Measurements from ENCODE around the gene SERPINE1. TPM values are rescaled to one million over a fixed set of nuclear protein-coding genes. Genes with fewer than 3 reads are reported as not detected.
"Not testable (repeated sequence)": the region's sequence is repeated elsewhere in the genome, so short reads cannot be mapped to it uniquely, and the experiment has no call there.

SERPINE1 gene
- total RNA-seq, 1 experiment from 2014 or later, result 370 TPM

GRCh38 chr7:101104193-101104713 lies 22.7 kb upstream of the SERPINE1 start:
- in situ Hi-C loops (cut with HindIII; ENCODE audit: low pct_unique_long_range_greater_than_20kb, low sequenced_read_pairs) (no loop called here), intact Hi-C loops (cut with micrococcal nuclease; ENCODE audit: unreplicated experiment) (no loop called here)
- DNase-seq (ENCODE audit: low read depth, low spot score) (no peak), ATAC-seq (no peak)
- H3K27ac ChIP-seq (ENCODE audit: low read length), result peak overlapping the region; percentile 74
- no peaks in the 10 kb centered on the region for H3K9me3 ChIP-seq (ENCODE audit: control insufficient read depth, insufficient read depth, low read depth, low read length)
- no peaks in the 10 kb centered on the region for H3K36me3 ChIP-seq (ENCODE audit: control insufficient read depth, insufficient read depth, low read length)
- CTCF ChIA-PET, result interaction anchor here (0.5 to 1.3 kb wide), 3 partner anchors 10 to 52 kb away, joined by 3 to 7 read pairs (median 5); no protein-coding TSS in a partner anchor
- no peaks in the 10 kb centered on the region for H3K27me3 ChIP-seq (ENCODE audit: control insufficient read depth, insufficient read depth, low read length)
- BruUV-seq (replicated peaks), result no TSS peak
- POLR2A ChIA-PET, result no interaction called here
- TF ChIP-seq TCF7L2 (IDR thresholded peaks at IDR 0.05; ENCODE audit: low read depth, low read length) (peak; percentile 71), CTCF (IDR thresholded peaks at IDR 0.05) (no peak), SIN3A (IDR thresholded peaks at IDR 0.05; ENCODE audit: borderline replicate concordance, insufficient read depth, low read depth, low read length) (no peak)
- H3K4me1 ChIP-seq (ENCODE audit: control insufficient read depth, insufficient read depth, low read length), result peaks cover 59% of the 10 kb centered on the region
- H3K4me3 ChIP-seq (ENCODE audit: low read depth in 2 of 2, low read length in 2 of 2), result no peak overlapping the region

GRCh38 chr7:101104799-101105198 lies 22.1 kb upstream of the SERPINE1 start:
- ChIA-PET POLR2A (no interaction called here), CTCF (interaction anchor here (0.6 to 1.3 kb wide), 2 partner anchors 10 to 36 kb away, joined by 3 to 7 read pairs; no protein-coding TSS in a partner anchor)
- intact Hi-C loops (cut with micrococcal nuclease; ENCODE audit: unreplicated experiment) (no loop called here), in situ Hi-C loops (cut with HindIII; ENCODE audit: low pct_unique_long_range_greater_than_20kb, low sequenced_read_pairs) (no loop called here)
- TF ChIP-seq TCF7L2 (IDR thresholded peaks at IDR 0.05; ENCODE audit: low read depth, low read length) (no peak), POLR2AphosphoS5 (IDR thresholded peaks at IDR 0.05; ENCODE audit: low read depth, low read length) (no peak), REST (IDR thresholded peaks at IDR 0.05; ENCODE audit: insufficient read depth in 1 of 2, low read depth in 2 of 2, low read length in 1 of 2) (no peak), SIN3A (IDR thresholded peaks at IDR 0.05; ENCODE audit: borderline replicate concordance, insufficient read depth, low read depth, low read length) (no peak), CTCF (IDR thresholded peaks at IDR 0.05) (no peak)
- Histone ChIP-seq H3K27me3 (ENCODE audit: control insufficient read depth, insufficient read depth, low read length) (no peaks in the 10 kb centered on the region), H3K4me3 (ENCODE audit: low read depth in 2 of 2, low read length in 2 of 2) (no peak overlapping the region), H3K27ac (ENCODE audit: low read length) (peak overlapping the region; percentile 74; the same call in 1 of the 2 replicates), H3K4me1 (ENCODE audit: control insufficient read depth, insufficient read depth, low read length) (peaks cover 54% of the 10 kb centered on the region), H3K36me3 (ENCODE audit: control insufficient read depth, insufficient read depth, low read length) (no peaks in the 10 kb centered on the region), H3K9me3 (ENCODE audit: control insufficient read depth, insufficient read depth, low read depth, low read length) (no peaks in the 10 kb centered on the region)
- BruUV-seq (replicated peaks), result no TSS peak
- DNase-seq (ENCODE audit: low read depth, low spot score) (no peak), ATAC-seq (no peak)

GRCh38 chr7:101105248-101105647 lies 21.7 kb upstream of the SERPINE1 start:
- intact Hi-C loops (cut with micrococcal nuclease; ENCODE audit: unreplicated experiment); H3K9me3 ChIP-seq (ENCODE audit: control insufficient read depth, insufficient read depth, low read depth, low read length); DNase-seq (ENCODE audit: low read depth, low spot score); in situ Hi-C loops (cut with HindIII; ENCODE audit: low pct_unique_long_range_greater_than_20kb, low sequenced_read_pairs); H3K36me3 ChIP-seq (ENCODE audit: control insufficient read depth, insufficient read depth, low read length); H3K4me3 ChIP-seq (ENCODE audit: low read depth in 2 of 2, low read length in 2 of 2); H3K27me3 ChIP-seq (ENCODE audit: control insufficient read depth, insufficient read depth, low read length); BruUV-seq (replicated peaks); ATAC-seq; POLR2A ChIA-PET: not testable (repeated sequence)
- CTCF ChIA-PET, result interaction anchor here (0.6 kb wide), 1 partner anchor 11 kb away, joined by 7 read pairs; no protein-coding TSS in a partner anchor
- peak overlapping the region; percentile 74; the same call in 1 of the 2 replicates for H3K27ac ChIP-seq (ENCODE audit: low read length)
- peaks cover 49% of the 10 kb centered on the region for H3K4me1 ChIP-seq (ENCODE audit: control insufficient read depth, insufficient read depth, low read length)
